Caco-2 (cell line): ENCODE results near the gene DLGAP4. TPM values are rescaled to one million over a fixed set of nuclear protein-coding genes. Genes with fewer than 3 reads are reported as not detected.

ENCODE experiments used
- BruUV-seq: library from RNA; stranded (reverse); fragments of 400-500 nt; replicated peaks from 2 replicates; lab custom pipeline; 2021; lab: Mats Ljungman, UMichigan
- CTCF ChIA-PET: fragments of 300-600 bp; sonication (Branson Sonifier 250); formaldehyde crosslinking; loops from one replicate; lab custom pipeline; 2022; ENCODE audit warnings: antibody characterized with exemption; lab: Charles Lee
- POLR2A ChIA-PET: fragments of 300-600 bp; sonication (Branson Sonifier 250); formaldehyde crosslinking; loops from one replicate; lab custom pipeline; 2022; ENCODE audit warnings: antibody characterized with exemption; lab: Charles Lee
- DNase-seq, 2 experiments: peaks; one replicate each; pipeline versions ENCODE4 v3.0.0 to v3.0.0-alpha.2; 2020 to 2022
- H3K27me3 ChIP-seq: replicated peaks from 2 replicates; pipeline ENCODE4 v1.6.0; 2011; ENCODE audit warnings: low read length; ENCODE audit not compliant: control insufficient read depth, insufficient read depth
- H3K36me3 ChIP-seq: 2 replicates; pipeline ENCODE4 v1.5.1; 2011; ENCODE audit warnings: low read length; ENCODE audit not compliant: control insufficient read depth, insufficient read depth
- H3K4me1 ChIP-seq: fragments of 250-450 bp; sonication (Bioruptor Pico); 2 replicates; pipeline ENCODE4 v1.5.1; 2020; ENCODE audit warnings: mild to moderate bottlenecking
- H3K4me3 ChIP-seq: 2 replicates; pipeline ENCODE4 v1.5.1; 2011; ENCODE audit warnings: low read depth, mild to moderate bottlenecking, control low read depth, low read length
- H3K9me3 ChIP-seq: fragments of 250-450 bp; sonication (Bioruptor Pico); 2 replicates; pipeline ENCODE4 v1.5.1; 2020; ENCODE audit warnings: mild to moderate bottlenecking, moderate library complexity
- H3K27ac Mint-ChIP-seq: one replicate; pipeline ENCODE4 v1.8.0; 2022; ENCODE audit warnings: mixed read lengths; ENCODE audit not compliant: unreplicated experiment
- H3K27me3 Mint-ChIP-seq: one replicate; pipeline ENCODE4 v1.8.0; 2022; ENCODE audit warnings: mixed read lengths; ENCODE audit not compliant: insufficient read depth, unreplicated experiment
- H3K36me3 Mint-ChIP-seq: one replicate; pipeline ENCODE4 v1.8.0; 2022; ENCODE audit warnings: mild to moderate bottlenecking, mixed read lengths; ENCODE audit not compliant: insufficient read depth, unreplicated experiment
- H3K4me1 Mint-ChIP-seq: one replicate; pipeline ENCODE4 v1.8.0; 2022; ENCODE audit warnings: low read depth, mixed read lengths; ENCODE audit not compliant: unreplicated experiment
- H3K4me3 Mint-ChIP-seq: one replicate; pipeline ENCODE4 v1.8.0; 2022; ENCODE audit warnings: mild to moderate bottlenecking, moderate library complexity, mixed read lengths; ENCODE audit not compliant: unreplicated experiment
- H3K9me3 Mint-ChIP-seq: one replicate; pipeline ENCODE4 v1.8.0; 2022; ENCODE audit warnings: mixed read lengths; ENCODE audit not compliant: unreplicated experiment
- intact Hi-C: fragments of 100-400 bp; cut with micrococcal nuclease; formaldehyde crosslinking; loops from one replicate; pipeline ENCODE4 v1.10.0; 2022; ENCODE audit not compliant: unreplicated experiment
- total RNA-seq: library from RNA; stranded (reverse); gene quantifications from 2 replicates; pipeline ENCODE4 v1.2.3, GENCODE V29; 2022
- TF ChIP-seq, protein P1 (sequence below), 2 experiments: fragments of 200-600 bp in 1 of 2; IDR thresholded peaks; 1 replicate in 1 of 2; 2 replicates in 1 of 2; pipeline versions ENCODE4 v1.5.1 to v1.8.0; 2011 to 2022; ENCODE audit warnings: antibody characterized with exemption in 1 of 2, control low read depth in 1 of 2, inconsistent platforms in 1 of 2, low read depth in 1 of 2, low read length in 1 of 2, mild to moderate bottlenecking in 1 of 2, moderate library complexity in 1 of 2; ENCODE audit not compliant: insufficient read depth in 1 of 2, severe bottlenecking in 1 of 2, unreplicated experiment in 1 of 2

Gene DLGAP4
- total RNA-seq, 1 experiment from 2014 or later = 122 TPM

DNA sequence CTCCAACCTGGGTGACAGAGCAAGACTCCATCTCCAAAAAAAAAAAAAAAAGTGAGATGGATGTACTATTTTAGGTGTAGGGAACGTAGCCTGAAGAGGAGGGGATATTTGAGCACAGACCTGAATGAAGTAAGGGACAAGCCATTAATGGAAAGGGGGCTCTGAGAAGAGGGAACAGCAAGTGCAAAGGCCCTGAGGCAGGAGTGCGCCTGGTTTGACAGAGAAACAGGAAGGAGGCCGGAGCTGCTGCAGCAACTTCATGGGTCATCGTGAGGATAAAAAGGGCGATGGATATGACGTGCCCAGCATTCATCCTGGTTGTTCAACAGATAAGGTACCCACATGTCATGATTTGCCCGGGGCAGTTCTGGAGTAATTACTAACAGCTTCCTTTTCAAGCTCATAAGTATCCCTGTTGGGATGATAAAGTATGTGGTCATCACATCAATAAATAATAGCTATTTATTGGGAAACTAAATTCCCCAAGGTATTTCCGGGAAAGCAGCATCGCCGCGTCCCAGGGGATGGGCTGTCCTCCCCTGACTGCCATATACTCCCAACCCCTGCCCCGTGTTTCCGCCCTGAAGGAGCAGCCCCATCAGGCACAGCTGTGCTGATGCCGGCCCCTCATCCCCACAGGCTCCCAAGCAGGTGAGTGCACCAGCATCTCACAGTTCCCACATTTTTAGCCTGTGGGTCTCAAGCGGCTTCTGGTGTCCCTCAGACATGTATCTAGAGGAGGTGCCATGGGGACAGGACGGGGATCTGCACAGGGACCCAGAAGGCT lies 43.4 kb downstream of the DLGAP4 start:
- H3K27ac Mint-ChIP-seq = no peak overlapping the region
- H3K9me3 Mint-ChIP-seq = no peaks in the 10 kb centered on the region

DNA sequence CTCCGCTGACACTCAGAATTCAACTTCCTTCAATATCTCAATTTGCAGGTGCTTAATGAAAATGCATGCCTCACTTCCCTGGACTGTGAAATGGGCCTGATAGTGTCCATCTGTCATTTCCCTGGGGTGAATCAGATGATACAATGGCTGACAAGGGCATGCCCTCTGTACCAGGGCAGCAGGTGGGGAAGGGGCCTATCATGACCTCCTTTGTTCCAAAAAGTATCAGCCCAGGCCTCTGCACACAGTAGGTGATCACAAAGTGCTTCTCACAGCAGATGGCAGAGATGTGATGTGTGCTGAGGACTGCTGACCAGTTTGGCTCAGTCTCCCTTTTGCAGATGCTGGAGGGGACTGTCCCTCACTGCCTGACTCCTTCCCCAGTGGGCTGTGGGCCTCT lies 44.3 kb downstream of the DLGAP4 start:
- Mint-ChIP-seq H3K4me3 (no peak overlapping the region), H3K27me3 (peaks cover 8% of the 10 kb centered on the region), H3K27ac (no peak overlapping the region), H3K4me1 (peaks cover 22% of the 10 kb centered on the region), H3K9me3 (no peaks in the 10 kb centered on the region), H3K36me3 (no peaks in the 10 kb centered on the region)
- ChIA-PET CTCF (no interaction called here), POLR2A (interaction anchor here (0.6 kb wide), 1 partner anchor 608 kb away, joined by 3 read pairs; the partner anchor contains the start of gene RBM39)
- intact Hi-C loops = no loop called here
- TF ChIP-seq, protein P1, sequence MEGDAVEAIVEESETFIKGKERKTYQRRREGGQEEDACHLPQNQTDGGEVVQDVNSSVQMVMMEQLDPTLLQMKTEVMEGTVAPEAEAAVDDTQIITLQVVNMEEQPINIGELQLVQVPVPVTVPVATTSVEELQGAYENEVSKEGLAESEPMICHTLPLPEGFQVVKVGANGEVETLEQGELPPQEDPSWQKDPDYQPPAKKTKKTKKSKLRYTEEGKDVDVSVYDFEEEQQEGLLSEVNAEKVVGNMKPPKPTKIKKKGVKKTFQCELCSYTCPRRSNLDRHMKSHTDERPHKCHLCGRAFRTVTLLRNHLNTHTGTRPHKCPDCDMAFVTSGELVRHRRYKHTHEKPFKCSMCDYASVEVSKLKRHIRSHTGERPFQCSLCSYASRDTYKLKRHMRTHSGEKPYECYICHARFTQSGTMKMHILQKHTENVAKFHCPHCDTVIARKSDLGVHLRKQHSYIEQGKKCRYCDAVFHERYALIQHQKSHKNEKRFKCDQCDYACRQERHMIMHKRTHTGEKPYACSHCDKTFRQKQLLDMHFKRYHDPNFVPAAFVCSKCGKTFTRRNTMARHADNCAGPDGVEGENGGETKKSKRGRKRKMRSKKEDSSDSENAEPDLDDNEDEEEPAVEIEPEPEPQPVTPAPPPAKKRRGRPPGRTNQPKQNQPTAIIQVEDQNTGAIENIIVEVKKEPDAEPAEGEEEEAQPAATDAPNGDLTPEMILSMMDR (IDR thresholded peaks at IDR 0.05; ENCODE audit: insufficient read depth in 1 of 2, low read depth in 1 of 2, low read length in 1 of 2, severe bottlenecking in 1 of 2, unreplicated experiment in 1 of 2) = no peak
- no peaks in the 10 kb centered on the region for H3K36me3 ChIP-seq
- peaks cover 15% of the 10 kb centered on the region for H3K4me1 ChIP-seq
- no peaks in the 10 kb centered on the region for H3K27me3 ChIP-seq
- no peak overlapping the region for H3K4me3 ChIP-seq
- BruUV-seq = no TSS peak
- no peak for DNase-seq
- H3K9me3 ChIP-seq = no peaks in the 10 kb centered on the region

More for the DNA sequence above, 43.4 kb downstream of the DLGAP4 start:
- no peaks in the 10 kb centered on the region for H3K27me3 ChIP-seq
- TF ChIP-seq, protein P1 (IDR thresholded peaks at IDR 0.05; ENCODE audit: insufficient read depth in 1 of 2, low read depth in 1 of 2, low read length in 1 of 2, severe bottlenecking in 1 of 2, unreplicated experiment in 1 of 2) = no peak
- Mint-ChIP-seq H3K27me3 (peaks cover 8% of the 10 kb centered on the region), H3K4me1 (peaks cover 22% of the 10 kb centered on the region), H3K36me3 (no peaks in the 10 kb centered on the region), H3K4me3 (no peak overlapping the region)
- H3K36me3 ChIP-seq = no peaks in the 10 kb centered on the region
- H3K9me3 ChIP-seq = no peaks in the 10 kb centered on the region
- POLR2A ChIA-PET = interaction anchor here (0.6 kb wide), 1 partner anchor 607 kb away, joined by 3 read pairs; the partner anchor contains the start of gene RBM39
- no peak overlapping the region for H3K4me3 ChIP-seq
- no TSS peak for BruUV-seq
- intact Hi-C loops = no loop called here
- peaks cover 15% of the 10 kb centered on the region for H3K4me1 ChIP-seq
- DNase-seq = no peak
- CTCF ChIA-PET = interaction anchor here (0.6 to 0.7 kb wide), 4 partner anchors 79 to 357 kb away, joined by 3 to 6 read pairs (median 5); no protein-coding TSS in a partner anchor

DNA sequence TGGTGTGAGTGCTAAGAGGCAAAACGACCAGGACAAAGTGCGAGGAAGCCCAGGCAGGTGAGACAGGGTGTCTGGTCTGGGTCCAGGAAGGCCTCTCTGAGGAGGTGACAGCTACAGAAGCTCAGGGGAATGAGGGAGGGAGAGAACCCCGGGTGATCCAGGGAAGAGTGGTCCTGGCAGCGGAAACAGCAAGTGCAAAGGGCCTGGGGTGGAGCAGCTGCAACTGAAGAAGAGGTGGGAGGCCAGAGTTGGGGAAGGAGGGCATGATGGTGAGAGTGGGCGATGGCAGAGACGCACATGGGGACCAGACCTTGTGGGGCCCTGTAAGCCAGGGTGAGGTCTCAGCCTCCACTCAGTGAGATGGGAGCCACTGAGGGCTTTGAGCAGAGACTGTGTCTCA lies 45.8 kb downstream of the DLGAP4 start:
- H3K4me3 ChIP-seq = no peak overlapping the region
- peaks cover 15% of the 10 kb centered on the region for H3K4me1 ChIP-seq
- no peaks in the 10 kb centered on the region for H3K9me3 ChIP-seq
- intact Hi-C loops = no loop called here
- TF ChIP-seq, protein P1 (IDR thresholded peaks at IDR 0.05; ENCODE audit: insufficient read depth in 1 of 2, low read depth in 1 of 2, low read length in 1 of 2, severe bottlenecking in 1 of 2, unreplicated experiment in 1 of 2) = no peak
- no peak for DNase-seq
- Mint-ChIP-seq H3K27me3 (peaks cover 8% of the 10 kb centered on the region), H3K4me1 (peaks cover 22% of the 10 kb centered on the region), H3K4me3 (no peak overlapping the region), H3K27ac (peak overlapping the region; percentile 1), H3K36me3 (no peaks in the 10 kb centered on the region), H3K9me3 (no peaks in the 10 kb centered on the region)
- no peaks in the 10 kb centered on the region for H3K36me3 ChIP-seq
- CTCF ChIA-PET = no interaction called here
- no TSS peak for BruUV-seq
- H3K27me3 ChIP-seq = no peaks in the 10 kb centered on the region
- POLR2A ChIA-PET = no interaction called here
